H1 (cell line): ENCODE data around the gene PPP1R27. TPM values are rescaled to one million over a fixed set of nuclear protein-coding genes. Genes with fewer than 3 reads are reported as not detected.
A peak's percentile ranks its signal among the peaks of the same experiment; 100 is the strongest.

ENCODE experiments used
- CTCF ChIA-PET: fragments of 300-600 bp; sonication (Branson Sonifier 250); formaldehyde crosslinking; loops from one replicate; lab custom pipeline; 2021; ENCODE audit not compliant: partially characterized antibody; lab: Charles Lee
- POLR2A ChIA-PET: fragments of 300-600 bp; sonication (Branson Sonifier 250); formaldehyde crosslinking; loops from one replicate; lab custom pipeline; 2021; ENCODE audit warnings: inconsistent platforms; ENCODE audit not compliant: partially characterized antibody; lab: Charles Lee
- DNase-seq, 2 experiments: peaks; one replicate each; pipeline versions ENCODE4 v3.0.0 to v3.0.0-alpha.2; 2010 to 2022; ENCODE audit warnings: low spot score in 2 of 2, low read depth in 1 of 2, mixed read lengths in 1 of 2
- FAIRE-seq: peaks from 2 replicates; lab custom pipeline; 2011; peaks lifted over from hg19 to GRCh38; lab: Jason Lieb, UNC
- H2AFZ ChIP-seq: 2 replicates; pipeline ENCODE4 v1.8.1; 2012; ENCODE audit warnings: low read length, inconsistent platforms
- H2AK5ac ChIP-seq: 2 replicates; pipeline ENCODE4 v1.6.1; 2013; ENCODE audit warnings: low read depth, low read length
- H2BK120ac ChIP-seq: replicated peaks from 2 replicates; pipeline ENCODE3; 2013; ENCODE audit warnings: low read depth, low read length, inconsistent platforms
- H2BK12ac ChIP-seq: 2 replicates; pipeline ENCODE4 v1.6.1; 2013; ENCODE audit warnings: low read depth, low read length
- H2BK15ac ChIP-seq: 2 replicates; pipeline ENCODE4 v1.6.1; 2013; ENCODE audit warnings: low read length
- H2BK20ac ChIP-seq: 2 replicates; pipeline ENCODE4 v1.6.1; 2013; ENCODE audit warnings: low read length
- H2BK5ac ChIP-seq: 2 replicates; pipeline ENCODE4 v1.6.1; 2013; ENCODE audit warnings: low read depth, low read length
- H3K14ac ChIP-seq: 2 replicates; pipeline ENCODE4 v1.6.1; 2013; ENCODE audit warnings: inconsistent platforms; ENCODE audit not compliant: insufficient read length
- H3K18ac ChIP-seq: 2 replicates; pipeline ENCODE4 v1.6.1; 2013; ENCODE audit warnings: low read length; ENCODE audit errors: extremely low read depth
- H3K23ac ChIP-seq: 2 replicates; pipeline ENCODE4 v1.6.1; 2013; ENCODE audit warnings: inconsistent platforms; ENCODE audit not compliant: insufficient read length
- H3K23me2 ChIP-seq: 2 replicates; pipeline ENCODE4 v1.6.1; 2013; ENCODE audit warnings: low read depth, low read length
- H3K27ac ChIP-seq: 2 replicates; pipeline ENCODE4 v1.6.1; 2011; ENCODE audit warnings: low read depth, low read length, inconsistent platforms
- H3K27me3 ChIP-seq, 4 experiments: replicated peaks in 1 of 4; 1 replicate in 1 of 4; 2 replicates in 3 of 4; pipeline versions ENCODE4 v1.6.1 to v1.8.1; 2011 to 2013; ENCODE audit warnings: low read length in 3 of 4, mild to moderate bottlenecking in 3 of 4, inconsistent platforms in 2 of 4, mixed read lengths in 2 of 4, moderate library complexity in 1 of 4; ENCODE audit not compliant: control insufficient read depth in 3 of 4, insufficient read depth in 3 of 4; ENCODE audit errors: extremely low read depth in 1 of 4
- H3K36me3 ChIP-seq, 4 experiments: 2 replicates each; pipeline versions ENCODE4 v1.6.1 to v1.8.1; 2011 to 2013; ENCODE audit warnings: mild to moderate bottlenecking in 4 of 4, low read length in 3 of 4, moderate library complexity in 2 of 4, control low read depth in 1 of 4, inconsistent platforms in 1 of 4; ENCODE audit not compliant: insufficient read depth in 4 of 4, control insufficient read depth in 2 of 4
- H3K4ac ChIP-seq: replicated peaks from 2 replicates; pipeline ENCODE3; 2013; ENCODE audit warnings: low read length, low read depth, mixed read lengths, inconsistent platforms; ENCODE audit not compliant: insufficient read length
- H3K4me1 ChIP-seq, 4 experiments: replicated peaks in 1 of 4; 1 replicate in 1 of 4; 2 replicates in 3 of 4; pipeline versions ENCODE4 v1.6.1 to v1.8.1; 2011 to 2013; ENCODE audit warnings: low read length in 3 of 4, inconsistent platforms in 2 of 4, mixed read lengths in 1 of 4; ENCODE audit not compliant: insufficient read depth in 4 of 4, control insufficient read depth in 3 of 4
- H3K4me2 ChIP-seq, 2 experiments: 2 replicates each; pipeline versions ENCODE4 v1.6.1 to v1.8.1; 2011 to 2013; ENCODE audit warnings: low read depth in 2 of 2, low read length in 2 of 2, control low read depth in 1 of 2, inconsistent platforms in 1 of 2, mild to moderate bottlenecking in 1 of 2; ENCODE audit not compliant: insufficient read depth in 1 of 2
- H3K4me3 ChIP-seq, 4 experiments: fragments of 200-600, 300-600 bp in 1 of 4; sonication (generic), shearing (Covaris generic), sonication (Bioruptor Twin) in 1 of 4; 2 replicates each; pipeline versions ENCODE4 v1.5.1 to v1.8.1; 2011 to 2016; ENCODE audit warnings: low read length in 4 of 4, low read depth in 3 of 4, control low read depth in 2 of 4, inconsistent platforms in 2 of 4, mild to moderate bottlenecking in 2 of 4, mixed read lengths in 1 of 4, moderate library complexity in 1 of 4; ENCODE audit not compliant: insufficient read depth in 2 of 4; ENCODE audit errors: extremely low read depth in 1 of 4
- H3K56ac ChIP-seq: replicated peaks from 2 replicates; pipeline ENCODE3; 2013; ENCODE audit warnings: low read depth, mild to moderate bottlenecking, mixed read lengths, low read length, inconsistent platforms; ENCODE audit not compliant: insufficient read length
- H3K79me1 ChIP-seq: 2 replicates; pipeline ENCODE4 v1.6.1; 2013; ENCODE audit warnings: low read depth, low read length, control low read depth
- H3K79me2 ChIP-seq, 2 experiments: 2 replicates each; pipeline versions ENCODE4 v1.6.1 to v1.8.1; 2012 to 2013; ENCODE audit warnings: low read length in 2 of 2, mild to moderate bottlenecking in 2 of 2, inconsistent platforms in 1 of 2; ENCODE audit not compliant: insufficient read depth in 2 of 2, control insufficient read depth in 1 of 2
- H3K9ac ChIP-seq, 4 experiments: replicated peaks in 1 of 4; 1 replicate in 1 of 4; 2 replicates in 3 of 4; pipeline versions ENCODE4 v1.6.1 to v1.8.1; 2011 to 2013; ENCODE audit warnings: low read depth in 3 of 4, low read length in 3 of 4, control low read depth in 2 of 4, mild to moderate bottlenecking in 2 of 4, moderate library complexity in 2 of 4, inconsistent platforms in 1 of 4; ENCODE audit errors: extremely low read depth in 1 of 4
- H3K9me3 ChIP-seq, 2 experiments: 2 replicates each; pipeline versions ENCODE4 v1.6.1 to v1.8.1; 2012 to 2013; ENCODE audit warnings: mild to moderate bottlenecking in 2 of 2, moderate library complexity in 2 of 2, control low read depth in 1 of 2, inconsistent platforms in 1 of 2, low read depth in 1 of 2, low read length in 1 of 2, mixed read lengths in 1 of 2; ENCODE audit not compliant: insufficient read depth in 2 of 2
- H4K20me1 ChIP-seq, 2 experiments: replicated peaks in 1 of 2; 2 replicates each; pipeline versions ENCODE3 to v1.8.1; 2011 to 2013; ENCODE audit warnings: inconsistent platforms in 2 of 2, low read length in 2 of 2, mild to moderate bottlenecking in 1 of 2; ENCODE audit not compliant: insufficient read depth in 2 of 2, control insufficient read depth in 1 of 2
- H4K5ac ChIP-seq: 2 replicates; pipeline ENCODE4 v1.6.1; 2013; ENCODE audit warnings: low read length, low read depth, mixed read lengths, inconsistent platforms; ENCODE audit not compliant: insufficient read length
- H4K8ac ChIP-seq: 2 replicates; pipeline ENCODE4 v1.8.0; 2013; ENCODE audit warnings: mild to moderate bottlenecking, moderate library complexity, low read length, inconsistent platforms; ENCODE audit not compliant: insufficient read depth; ENCODE audit errors: extremely low read depth
- H4K91ac ChIP-seq: replicated peaks from 2 replicates; pipeline ENCODE3; 2013; ENCODE audit warnings: low read length, mixed read lengths, inconsistent platforms; ENCODE audit not compliant: insufficient read length
- ASH2L ChIP-seq: fragments of 200-600, 300-600 bp; sonication (generic); IDR thresholded peaks from one replicate; pipeline ENCODE4 v1.7.1; 2017; ENCODE audit warnings: low read length
- PHF8 ChIP-seq: fragments of 200-600 bp; sonication (generic); conservative IDR thresholded peaks from 2 replicates; pipeline ENCODE4 v1.7.1; 2012; ENCODE audit warnings: low read depth, mild to moderate bottlenecking, inconsistent platforms, low read length, moderate library complexity
- POLR2A ChIP-seq, 2 experiments: IDR thresholded peaks; 1 replicate in 1 of 2; 2 replicates in 1 of 2; pipeline ENCODE4 v1.6.1; 2011; ENCODE audit warnings: low read depth in 2 of 2, low read length in 2 of 2, mild to moderate bottlenecking in 2 of 2; ENCODE audit errors: control extremely low read depth in 1 of 2
- POLR2AphosphoS5 ChIP-seq: IDR thresholded peaks from 2 replicates; pipeline ENCODE4 v1.6.1; 2011; ENCODE audit warnings: low read depth, low read length
- SAP30 ChIP-seq: fragments of 300-600 bp; sonication (generic); IDR thresholded peaks from 2 replicates; pipeline ENCODE4 v1.7.1; 2012; ENCODE audit warnings: low read length, moderate library complexity, mild to moderate bottlenecking, inconsistent platforms; ENCODE audit not compliant: insufficient read depth, insufficient replicate concordance
- SIN3A ChIP-seq, 2 experiments: IDR thresholded peaks in 1 of 2; conservative IDR thresholded peaks in 1 of 2; 2 replicates each; pipeline ENCODE4 v1.6.1; 2011 to 2012; ENCODE audit warnings: low read length in 2 of 2, improper control_type of control experiment in 1 of 2, low read depth in 1 of 2, mild to moderate bottlenecking in 1 of 2
- WGBS, 2 experiments: shearing (Covaris generic) in 1 of 2; methylation state at CpG; one replicate each; pipeline versions ENCODE4 v1.1.6 to v1.1.7; 2013 to 2015; ENCODE audit warnings: low lambda C conversion rate in 2 of 2, mixed read lengths in 2 of 2, inconsistent platforms in 1 of 2, low coverage in 1 of 2, missing lambda C conversion rate in 1 of 2; ENCODE audit not compliant: insufficient replicate concordance in 2 of 2, insufficient coverage in 1 of 2, insufficient read length in 1 of 2; ENCODE audit errors: extremely low coverage in 1 of 2, missing lambda C conversion rate in 1 of 2; 5-methylcytosine and 5-hydroxymethylcytosine counted together
- polyA plus RNA-seq, 7 experiments: library from polyadenylated mRNA; depleted of rRNA in 3 of 7; stranded (reverse) in 5 of 7; unstranded in 2 of 7; fragments of >200 nt in 5 of 7; fragments of 200-250 nt in 2 of 7; gene quantifications; 1 replicate in 5 of 7; 2 replicates in 1 of 7; 4 replicates in 1 of 7; pipeline versions ENCODE4 v1.2.1 to v1.2.3, GENCODE V29; 2011 to 2013; ENCODE audit warnings: missing spikeins in 2 of 7, mixed read lengths in 2 of 7
- total RNA-seq: library from RNA; stranded (reverse); fragmentation: NEBNext Ultra II Directional; extraction: Animal tissue kit (Norgen Biotek cat#: 25700); gene quantifications from 2 replicates; pipeline ENCODE4 v1.2.1, GENCODE V29; 2021

Gene PPP1R27
- total and polyA plus RNA-seq, 2 of the 8 experiments (the other 6 are each of a cell fraction or from before 2014, with no cell fraction given): 0.27 TPM; not detected in 1

GRCh38 chr17:81870131-81870980 lies 35.5 kb upstream of the PPP1R27 start:
- peaks cover 6 to 29% of the 10 kb centered on the region in 2 experiments for H4K20me1 ChIP-seq

More at GRCh38 chr17:81870131-81870980, 35.5 kb upstream of the PPP1R27 start:
- no peaks in the 10 kb centered on the region for H3K9me3 ChIP-seq
- H3K79me1 ChIP-seq: peaks cover 2% of the 10 kb centered on the region; the same call in 1 of the 2 replicates
- DNase-seq: peak in 1 of 2 experiments; percentile 62
- H3K79me2 ChIP-seq: peaks cover 3 to 4% of the 10 kb centered on the region in 2 experiments; a peak in 2 of 4 replicates
- H3K23me2 ChIP-seq: peaks cover 12% of the 10 kb centered on the region; the same call in 1 of the 2 replicates
- H4K5ac ChIP-seq: no peak overlapping the region
- H3K4me3 ChIP-seq: peak overlapping the region; percentile 63 to 79 (median 76)
- 6% methylated on average over 43 of the region's 65 CpGs; no CpG with 5 or more reads in 1 of the 2 experiments for WGBS, 2 experiments
- no peak overlapping the region for H3K14ac ChIP-seq
- no peak overlapping the region; the same call in 1 of the 2 replicates for H4K8ac ChIP-seq
- no peak overlapping the region; the same call in 1 of the 2 replicates for H3K27ac ChIP-seq
- H2BK120ac ChIP-seq: no peak overlapping the region
- ChIA-PET CTCF (interaction anchor here (0.7 to 2.9 kb wide), 43 partner anchors 9 to 206 kb away, joined by 3 to 24 read pairs (median 5); partner anchors contain the start of genes MRPL12, NPB, PCYT2 and PYCR1), POLR2A (interaction anchor here (0.6 to 6.6 kb wide), 31 partner anchors 10 to 429 kb away, joined by 3 to 41 read pairs (median 5); partner anchors contain the start of genes ALYREF, ANAPC11, CENPX and DCXR)
- H2BK12ac ChIP-seq: no peak overlapping the region
- H2AFZ ChIP-seq: no peak overlapping the region
- H2AK5ac ChIP-seq: no peak overlapping the region
- H4K91ac ChIP-seq: peak overlapping the region; percentile 54
- peaks cover 0 to 12% (median 5%) of the 10 kb centered on the region in 4 experiments; a peak in 2 of 8 replicates for H3K36me3 ChIP-seq
- H3K4me1 ChIP-seq: peaks cover 0 to 31% (median 21%) of the 10 kb centered on the region in 4 experiments; a peak in 6 of 7 replicates
- no peaks in the 10 kb centered on the region for H3K27me3 ChIP-seq
- no peak overlapping the region; the same call in 1 of the 2 replicates for H3K18ac ChIP-seq
- peak; percentile 2 to 20; a peak in 1 of 3 replicates for TF ChIP-seq POLR2A (IDR thresholded peaks at IDR 0.05; ENCODE audit: control extremely low read depth in 1 of 2, low read depth in 2 of 2, low read length in 2 of 2)
- peak; percentile 56 for TF ChIP-seq SAP30
- peak; percentile 29; the same call in 1 of the 2 replicates for TF ChIP-seq POLR2AphosphoS5
- 0 out of 2 replicates have a peak, but pooled peaks have one; percentile 24 for TF ChIP-seq PHF8
- no peak for TF ChIP-seq ASH2L
- TF ChIP-seq SIN3A (conservative IDR thresholded peaks at IDR 0.05 in 1 of 2, IDR thresholded peaks at IDR 0.05 in 1 of 2; ENCODE audit: low read depth in 1 of 2, low read length in 2 of 2): 0 out of 4 replicates have a peak, but pooled peaks of 1 of the 2 experiments have one; percentile 4
- H3K4ac ChIP-seq: no peak overlapping the region
- H3K9ac ChIP-seq: peak overlapping the region; percentile 25 to 59 (median 46); a peak in 5 of 7 replicates
- no peak overlapping the region for H3K23ac ChIP-seq
- no peak overlapping the region; the same call in 1 of the 2 replicates for H2BK5ac ChIP-seq
- FAIRE-seq: no peak
- H3K4me2 ChIP-seq: peak overlapping the region; percentile 75 to 76
- no peak overlapping the region for H2BK20ac ChIP-seq
- peak overlapping the region; percentile 2 for H3K56ac ChIP-seq
- H2BK15ac ChIP-seq: no peak overlapping the region
